ENCODE data around the gene CX3CL1.
"Not testable (repeated sequence)": the region's sequence is repeated elsewhere in the genome, so short reads cannot be mapped to it uniquely, and the experiment has no call there.

CX3CL1 gene

DNA sequence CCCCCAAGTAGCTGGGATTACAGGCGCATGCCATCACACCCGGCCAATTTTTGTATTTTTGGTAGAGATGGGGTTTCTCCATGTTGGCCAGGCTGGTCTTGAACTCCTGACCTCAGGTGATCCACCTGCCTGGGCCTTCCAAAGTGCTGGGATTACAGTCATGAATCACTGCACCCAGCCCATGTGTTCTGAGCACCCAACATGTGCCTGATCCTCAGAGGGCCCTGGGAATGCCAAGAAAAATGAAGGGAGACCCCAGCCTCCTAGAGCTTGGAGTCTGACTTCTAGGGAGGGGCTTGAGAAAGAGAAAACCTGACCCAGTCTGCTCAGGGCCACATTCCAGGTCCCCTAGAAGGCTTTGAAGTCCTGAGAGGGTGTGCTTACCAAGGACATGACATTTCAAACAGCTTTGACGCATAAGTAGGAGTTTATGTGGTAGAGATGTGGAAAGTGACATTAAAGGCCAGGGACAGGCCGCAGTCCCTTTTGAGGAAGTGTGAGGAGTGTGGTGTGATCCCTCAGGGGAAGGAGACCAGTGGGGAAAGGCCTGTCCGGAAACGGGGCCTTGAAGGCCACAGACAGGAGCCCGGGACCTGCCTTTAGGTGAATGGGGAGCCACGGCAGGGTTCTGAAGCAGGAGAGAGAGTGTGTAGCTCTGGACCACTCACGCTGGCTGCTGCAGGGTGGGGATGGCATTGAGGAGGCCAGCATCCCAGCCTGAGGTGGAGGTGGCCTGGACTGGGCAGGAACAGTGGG is 14.8 kb upstream of the CX3CL1 start:
- no peak for DNase-seq

DNA sequence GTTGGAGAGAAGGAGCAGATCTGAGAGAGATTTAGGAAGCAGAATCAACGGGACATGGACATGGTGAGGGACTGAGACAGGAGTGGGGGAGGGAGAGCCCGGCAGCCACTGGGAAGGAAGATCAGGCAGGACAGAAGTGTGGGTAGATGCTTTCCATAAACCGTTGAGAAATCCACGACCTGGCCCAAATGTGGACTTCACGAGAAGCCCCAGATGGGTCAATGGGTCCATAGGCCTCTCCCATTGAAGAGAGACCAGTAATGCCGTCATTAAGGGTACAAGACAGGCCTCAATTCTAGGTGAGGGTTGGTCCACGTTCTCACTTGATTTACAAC is 14.2 kb upstream of the CX3CL1 start:
- DNase-seq: no peak

DNA sequence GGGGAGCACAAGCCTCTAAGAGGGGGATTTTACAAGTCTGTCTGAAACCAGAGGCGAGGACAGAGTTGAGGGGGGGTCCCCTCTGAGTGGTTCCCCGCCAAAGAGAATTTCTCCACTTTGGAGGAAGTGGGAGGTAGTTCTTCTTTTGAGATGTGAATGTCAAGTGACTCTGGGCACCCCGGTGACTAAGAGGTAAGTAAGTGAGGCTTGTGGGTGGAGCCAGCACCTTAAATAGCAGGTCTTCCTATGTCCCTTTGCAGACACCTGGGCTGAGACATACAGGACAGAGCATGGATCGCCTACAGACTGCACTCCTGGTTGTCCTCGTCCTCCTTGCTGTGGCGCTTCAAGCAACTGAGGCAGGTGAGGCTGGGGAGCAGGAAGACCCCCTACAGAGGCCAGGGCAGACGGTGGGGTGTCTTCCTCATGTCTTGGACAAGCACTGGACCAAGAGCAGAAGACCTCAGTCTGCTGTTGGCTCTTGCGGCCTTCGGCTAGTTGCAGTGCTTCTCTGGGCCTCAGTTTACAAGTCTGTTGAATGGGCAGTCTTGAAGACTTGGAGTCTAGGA is 13.7 kb upstream of the CX3CL1 start, which contains the start of gene CCL22:
TSS of gene CCL22 (plus strand) at position 257 of the 569 bp plus-strand sequence. CDS start at position 291, 34 bp downstream.
- no peak for DNase-seq

DNA sequence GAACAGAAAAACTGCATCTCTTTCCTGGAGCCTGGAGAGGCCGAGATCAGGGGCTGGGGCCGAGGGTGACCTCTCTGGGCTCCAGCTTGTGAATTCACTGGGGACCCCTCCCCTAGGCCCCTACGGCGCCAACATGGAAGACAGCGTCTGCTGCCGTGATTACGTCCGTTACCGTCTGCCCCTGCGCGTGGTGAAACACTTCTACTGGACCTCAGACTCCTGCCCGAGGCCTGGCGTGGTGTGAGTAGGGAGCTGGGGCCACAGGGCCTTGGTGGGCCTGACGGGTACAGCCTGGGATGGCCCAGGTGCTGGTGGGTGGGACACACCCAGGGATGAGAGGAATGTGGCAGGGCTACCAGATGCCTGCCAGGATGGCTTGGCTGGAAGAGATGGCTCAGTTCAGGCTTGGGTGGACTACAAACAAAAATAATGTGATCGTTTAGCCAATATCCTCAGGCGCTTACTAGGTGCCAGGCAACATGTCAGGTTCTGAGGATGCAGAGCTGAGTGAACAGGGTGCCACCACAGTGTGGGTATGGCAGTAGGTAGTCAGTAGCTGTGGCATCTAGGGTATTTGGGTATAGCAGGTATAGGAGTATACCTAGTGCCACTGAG is 11.9 kb upstream of the CX3CL1 start:
- DNase-seq: no peak

DNA sequence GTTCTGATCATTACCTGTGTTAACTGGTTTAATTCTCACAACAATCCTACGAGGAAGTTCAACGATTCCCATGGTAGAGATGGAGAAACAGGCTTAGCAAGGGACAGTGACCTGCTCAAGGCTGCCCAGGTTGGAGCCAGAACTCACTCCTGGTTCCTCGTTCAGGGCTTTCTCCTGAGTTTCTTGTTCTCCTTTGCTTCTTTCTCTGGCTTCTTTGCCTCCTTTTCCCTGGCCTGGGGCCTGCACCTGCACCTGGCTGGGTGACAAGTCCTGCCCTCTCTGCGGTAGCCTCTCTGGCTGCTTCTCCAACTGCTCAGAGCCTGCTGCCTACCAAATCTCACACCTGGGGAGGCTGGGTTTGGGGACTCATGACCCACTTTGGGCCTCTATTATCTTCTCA is 10.9 kb upstream of the CX3CL1 start:
- no peak for DNase-seq

DNA sequence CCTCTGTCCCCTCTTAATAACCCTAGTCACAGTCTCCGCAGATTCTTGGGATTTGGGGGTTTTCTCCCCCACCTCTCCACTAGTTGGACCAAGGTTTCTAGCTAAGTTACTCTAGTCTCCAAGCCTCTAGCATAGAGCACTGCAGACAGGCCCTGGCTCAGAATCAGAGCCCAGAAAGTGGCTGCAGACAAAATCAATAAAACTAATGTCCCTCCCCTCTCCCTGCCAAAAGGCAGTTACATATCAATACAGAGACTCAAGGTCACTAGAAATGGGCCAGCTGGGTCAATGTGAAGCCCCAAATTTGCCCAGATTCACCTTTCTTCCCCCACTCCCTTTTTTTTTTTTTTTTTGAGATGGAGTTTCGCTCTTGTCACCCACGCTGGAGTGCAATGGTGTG is 8.1 kb upstream of the CX3CL1 start:
- DNase-seq: no peak

DNA sequence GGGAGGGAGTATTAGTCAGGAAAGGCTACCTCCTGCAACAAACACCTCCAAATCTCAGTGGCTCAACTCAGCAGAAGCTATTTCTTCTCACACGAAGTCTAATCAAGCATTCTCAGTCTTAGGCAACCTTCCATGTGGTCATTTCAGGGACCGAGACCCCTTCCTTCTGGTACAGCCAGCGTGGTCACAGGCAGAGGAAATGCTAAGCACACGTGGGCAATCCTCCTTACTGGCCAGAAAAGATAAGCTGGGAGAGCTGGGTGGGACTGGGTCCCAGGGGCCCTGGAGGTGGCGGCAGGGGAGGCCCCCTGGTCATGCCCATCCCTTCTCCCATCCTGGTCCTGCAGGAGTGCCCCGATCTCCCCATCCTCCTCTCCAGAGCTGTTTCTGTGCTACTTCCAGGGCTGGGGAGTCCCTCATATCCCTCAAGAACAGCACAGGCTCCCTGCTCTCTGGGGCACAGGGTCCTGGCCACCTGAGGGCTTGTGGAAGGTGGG is 5.7 kb upstream of the CX3CL1 start:
- no peak for DNase-seq

DNA sequence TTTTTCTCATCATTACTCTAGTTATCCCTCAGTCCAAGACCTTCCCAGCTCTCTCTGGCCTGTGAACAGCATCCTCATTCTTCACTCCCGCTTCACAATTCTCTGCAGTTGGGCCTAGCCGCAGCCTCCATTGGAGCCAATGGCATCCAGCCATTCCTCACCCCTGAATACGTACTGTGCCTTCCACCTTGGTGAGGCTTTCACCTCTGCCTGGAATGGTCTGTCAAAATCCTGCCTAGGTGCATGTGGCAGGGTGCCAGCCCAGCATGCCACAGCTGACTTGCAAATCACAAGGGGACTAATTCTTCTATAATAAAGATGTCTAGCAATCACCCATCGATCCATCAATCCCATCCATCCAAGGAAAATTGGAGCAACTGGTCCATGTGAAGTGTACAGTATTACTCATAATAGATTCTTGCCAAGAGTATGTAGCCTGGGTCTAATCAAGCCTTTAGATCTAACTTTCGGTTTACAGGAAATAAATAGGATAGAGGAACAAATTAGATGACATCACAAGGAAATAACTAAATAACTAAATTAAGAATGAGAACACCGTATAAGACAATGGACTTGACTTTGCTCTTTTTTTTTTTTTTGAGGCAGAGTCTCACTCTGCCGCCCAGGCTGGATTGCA is 5.1 kb upstream of the CX3CL1 start:
- DNase-seq: no peak

DNA sequence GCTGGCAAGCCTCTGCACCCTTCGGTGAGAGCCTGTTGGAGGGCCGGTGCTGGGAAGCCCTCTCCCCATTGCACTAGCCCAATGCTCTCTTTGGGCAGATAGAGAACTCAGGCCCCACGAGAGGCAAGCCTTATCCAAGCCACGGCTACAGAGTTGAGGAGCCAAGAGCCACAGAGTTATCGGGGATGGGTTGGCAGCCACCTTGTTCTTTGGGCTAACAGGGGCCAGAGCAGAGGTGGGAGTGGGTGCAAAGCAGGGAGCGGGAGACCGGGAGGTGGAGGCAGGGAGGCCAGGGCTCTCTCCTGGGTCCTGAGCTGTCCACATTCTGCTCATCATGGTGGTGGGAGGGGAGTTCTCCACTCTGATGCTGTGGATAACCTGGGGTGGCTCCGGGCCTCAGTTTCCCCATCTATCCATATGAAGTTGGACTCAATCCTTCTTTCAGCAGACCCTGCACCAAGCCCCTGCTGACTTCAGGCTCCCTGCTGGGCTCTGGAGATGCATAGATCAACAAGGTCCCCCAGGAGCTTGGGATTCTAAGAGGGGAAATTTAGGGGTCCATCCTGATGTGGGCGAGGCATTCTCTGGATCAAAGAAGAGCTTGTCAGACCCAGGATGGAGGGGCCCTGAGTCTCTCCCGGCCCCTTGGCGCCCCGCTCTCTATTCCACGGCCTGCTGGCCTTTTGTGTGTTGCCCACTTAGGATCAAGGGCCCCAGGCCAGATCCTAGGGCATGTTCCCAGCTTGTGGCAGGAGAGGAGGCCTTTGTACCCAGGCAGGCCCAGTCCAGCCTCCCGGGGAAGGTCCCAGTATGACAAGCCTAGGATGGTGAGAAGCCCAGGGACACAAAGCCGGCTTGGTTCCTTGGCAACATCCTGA is 557 bp upstream of the CX3CL1 start:
- no peak for DNase-seq

DNA sequence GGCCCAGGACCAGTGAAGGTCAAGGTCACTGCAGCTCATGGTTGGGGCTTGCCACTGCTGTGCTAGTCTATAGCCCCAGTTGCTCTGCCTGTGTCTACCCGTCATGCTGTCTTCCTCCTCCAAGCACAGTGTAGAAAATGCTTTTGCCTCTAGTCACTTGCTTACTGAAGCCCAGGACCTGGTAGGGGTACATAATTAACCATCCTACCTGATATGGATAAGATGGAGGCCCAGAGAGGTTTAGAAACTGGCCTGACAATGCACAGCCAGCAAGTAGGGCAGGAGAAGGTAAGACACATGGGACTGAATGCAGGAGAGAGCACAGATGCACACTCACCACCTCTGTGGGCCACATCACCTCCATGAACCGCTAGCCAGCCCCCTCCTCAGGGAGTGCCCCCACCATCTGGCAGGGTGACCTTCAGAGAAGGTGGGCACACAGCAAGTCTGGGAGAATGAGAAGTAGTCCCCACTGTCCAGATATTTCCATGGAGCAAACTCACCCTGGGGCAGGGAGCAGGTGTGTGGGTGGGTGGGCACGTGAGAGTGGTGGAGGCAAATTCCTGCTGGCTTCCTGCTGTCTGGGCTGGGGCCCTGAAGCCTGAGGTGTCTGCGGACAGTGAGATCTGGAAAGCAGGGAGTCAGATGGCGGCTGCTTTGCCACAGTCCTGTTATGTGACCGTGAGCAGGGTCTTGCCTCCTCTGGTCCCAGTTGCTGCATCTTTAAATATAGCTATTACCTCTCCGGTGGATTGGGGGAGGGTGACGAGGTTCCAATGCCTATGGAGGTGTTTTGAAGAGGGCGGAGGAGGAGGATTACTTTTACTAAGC is 1.0 kb downstream of the CX3CL1 start:
- peak in 1 of 58 donors; percentile 17 for DNase-seq

DNA sequence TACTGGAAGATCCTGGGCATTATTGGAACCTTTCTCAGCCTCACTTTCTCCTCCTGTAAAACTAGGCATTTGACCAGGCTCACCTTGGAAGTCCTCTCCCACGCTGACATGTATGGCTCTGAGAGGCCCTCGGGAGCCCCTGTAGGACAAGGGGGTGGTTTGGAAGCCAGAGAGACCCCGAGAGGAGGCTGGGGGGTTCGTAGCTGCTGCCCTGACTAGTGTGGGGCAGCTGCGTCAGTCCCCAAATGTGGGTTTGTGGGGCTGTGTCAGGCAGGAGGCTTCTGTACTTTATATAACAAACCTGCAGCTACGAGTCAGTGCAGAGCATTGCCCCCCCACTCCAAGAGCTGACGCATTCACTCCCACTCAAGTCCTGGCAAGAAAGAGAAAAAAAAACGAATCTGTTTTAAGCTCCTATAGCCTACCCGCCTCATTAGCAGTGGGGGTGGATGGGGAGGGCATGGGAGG is 1.8 kb downstream of the CX3CL1 start:
- peak in 26 of 58 donors; percentile 19 to 76 (median 48) for DNase-seq

DNA sequence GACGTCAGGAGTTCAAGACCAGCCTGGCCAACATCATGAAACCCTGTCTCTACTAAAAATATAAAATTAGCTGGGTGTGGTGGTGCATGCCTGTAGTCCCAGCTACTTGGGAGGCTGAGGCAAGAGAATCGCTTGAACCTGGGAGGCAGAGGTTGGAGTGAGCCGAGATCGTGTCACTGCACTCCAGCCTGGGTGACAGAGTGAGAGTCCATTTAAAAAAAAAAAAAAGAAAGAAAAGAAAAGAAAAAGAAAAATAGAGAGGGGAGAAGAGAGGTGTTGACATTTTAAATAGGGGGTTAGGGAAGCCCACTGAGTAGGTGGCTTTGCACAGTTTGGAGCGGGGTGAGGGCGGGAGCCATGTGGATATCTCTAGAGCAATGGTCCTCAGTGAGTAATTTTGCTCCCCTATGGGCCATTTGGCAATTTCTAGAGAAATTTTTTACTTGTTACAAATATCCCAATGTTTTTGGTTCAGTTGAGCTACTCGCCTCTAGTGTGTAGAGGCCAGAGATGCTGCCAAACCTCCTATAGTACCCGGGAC is 2.7 kb downstream of the CX3CL1 start:
- DNase-seq: not testable (repeated sequence)

DNA sequence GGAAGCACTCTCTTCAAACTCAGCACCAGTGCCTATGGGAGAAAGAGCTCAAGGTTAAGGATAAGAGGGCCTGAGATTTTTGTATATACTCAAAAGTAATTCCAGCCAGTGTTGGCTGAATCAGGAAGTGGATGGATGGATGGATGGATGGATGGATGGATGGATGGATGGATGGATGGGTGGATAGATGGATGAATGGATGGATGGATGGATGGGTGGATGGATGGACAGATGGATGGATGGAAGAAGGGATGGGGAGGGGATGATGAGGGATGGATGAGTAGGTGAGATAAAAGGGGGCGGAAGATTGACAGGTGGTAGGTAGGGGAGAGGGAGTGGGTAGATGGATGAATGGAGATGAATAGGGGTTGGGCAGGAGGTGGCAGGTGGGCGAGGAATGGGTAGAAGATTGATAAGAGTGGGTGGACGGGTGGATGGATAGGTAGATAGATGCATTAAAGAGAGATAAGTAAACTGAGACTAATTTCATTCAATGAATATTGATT is 4.1 kb downstream of the CX3CL1 start:
- DNase-seq: no peak

DNA sequence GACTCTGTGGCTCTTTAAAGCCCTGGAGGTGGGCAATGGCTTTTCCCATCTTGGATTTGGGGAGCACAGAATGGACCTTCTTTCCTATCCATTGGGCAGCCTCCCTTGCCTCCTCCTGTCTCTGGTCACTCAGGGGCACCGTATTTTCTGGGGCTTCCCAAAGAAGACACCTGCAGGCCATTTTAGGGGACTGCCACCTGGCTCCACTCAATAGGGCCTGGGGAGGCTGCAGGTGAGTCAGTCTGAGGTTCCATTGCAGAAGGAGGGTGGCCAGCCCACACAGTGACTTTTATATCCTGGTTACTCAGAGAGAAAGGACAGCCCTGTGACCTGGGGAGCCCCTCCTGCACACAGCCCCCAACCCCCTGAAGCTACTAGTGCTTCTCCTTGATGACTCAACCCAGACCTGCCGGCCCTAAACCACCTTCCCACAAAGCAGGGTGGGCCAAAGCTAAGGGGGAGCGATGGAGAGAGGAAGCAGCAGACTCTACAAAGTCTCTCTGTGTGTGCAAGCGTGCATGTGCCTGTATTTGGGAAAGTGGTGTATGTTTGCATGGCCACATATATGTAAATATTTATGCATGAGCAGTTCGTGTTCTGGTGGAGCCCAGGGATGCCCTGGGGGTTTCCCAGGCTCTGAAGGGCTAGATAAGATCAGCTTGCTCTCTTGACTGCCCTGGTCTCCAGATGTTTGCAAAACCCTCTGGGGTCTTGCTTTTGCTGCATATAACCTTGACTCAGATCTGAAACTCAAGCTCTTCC is 5.0 kb downstream of the CX3CL1 start:
- no peak for DNase-seq

DNA sequence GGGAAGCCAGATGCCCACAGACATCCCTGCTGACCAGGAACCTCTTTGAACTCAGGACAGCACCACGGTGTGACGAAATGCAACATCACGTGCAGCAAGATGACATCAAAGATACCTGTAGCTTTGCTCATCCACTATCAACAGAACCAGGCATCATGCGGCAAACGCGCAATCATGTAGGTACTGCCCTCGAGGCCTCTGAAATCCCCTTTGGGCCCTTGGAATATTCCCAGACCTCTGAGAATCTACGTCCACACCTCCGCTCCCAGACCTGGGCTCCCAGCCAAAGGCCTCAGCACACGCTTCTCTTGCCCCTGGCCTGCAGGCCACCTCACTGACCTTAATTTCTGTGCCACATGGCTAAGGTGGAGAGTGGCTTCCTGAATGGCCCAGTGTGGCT is 7.3 kb downstream of the CX3CL1 start:
- no peak for DNase-seq

DNA sequence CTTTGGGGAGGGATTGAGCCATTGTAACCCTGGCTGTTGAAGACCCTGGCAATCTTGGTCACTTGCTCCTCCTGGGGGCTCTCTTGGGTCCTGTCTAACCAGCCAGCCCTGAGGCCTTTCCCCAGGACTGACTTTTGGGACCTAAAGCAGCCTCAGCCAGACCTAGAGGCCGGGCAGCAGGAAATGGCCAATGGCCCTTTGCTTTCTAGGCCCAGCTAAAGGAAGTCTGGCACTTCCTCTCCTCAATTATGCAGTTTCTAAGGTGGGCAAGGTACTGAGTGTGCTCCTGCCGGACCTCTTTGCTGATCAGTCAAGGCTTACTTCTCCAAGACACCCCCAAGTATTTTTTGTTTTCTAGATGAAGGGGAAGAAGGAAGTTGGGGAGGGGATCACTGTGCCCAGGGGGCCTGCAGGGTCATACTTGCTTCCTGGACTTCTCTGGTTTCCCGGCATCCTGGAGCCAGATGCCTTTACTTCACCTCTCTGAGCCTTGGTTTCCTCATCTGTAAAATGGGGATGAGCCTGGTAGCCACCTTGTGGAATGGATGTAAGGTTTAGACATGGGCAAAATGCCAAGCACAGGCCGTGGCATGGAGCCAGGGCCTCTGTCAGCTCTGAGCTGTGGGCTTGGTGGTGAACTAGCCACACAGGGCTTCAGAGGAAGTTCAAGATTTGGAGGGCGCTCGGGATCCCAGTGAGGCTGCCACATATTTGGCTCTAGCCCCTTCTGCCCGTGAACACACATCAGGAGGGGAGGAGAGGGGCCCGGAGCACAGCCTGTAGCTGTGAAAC is 8.6 kb downstream of the CX3CL1 start:
- peak in 2 of 58 donors; percentile 16 to 47 for DNase-seq

DNA sequence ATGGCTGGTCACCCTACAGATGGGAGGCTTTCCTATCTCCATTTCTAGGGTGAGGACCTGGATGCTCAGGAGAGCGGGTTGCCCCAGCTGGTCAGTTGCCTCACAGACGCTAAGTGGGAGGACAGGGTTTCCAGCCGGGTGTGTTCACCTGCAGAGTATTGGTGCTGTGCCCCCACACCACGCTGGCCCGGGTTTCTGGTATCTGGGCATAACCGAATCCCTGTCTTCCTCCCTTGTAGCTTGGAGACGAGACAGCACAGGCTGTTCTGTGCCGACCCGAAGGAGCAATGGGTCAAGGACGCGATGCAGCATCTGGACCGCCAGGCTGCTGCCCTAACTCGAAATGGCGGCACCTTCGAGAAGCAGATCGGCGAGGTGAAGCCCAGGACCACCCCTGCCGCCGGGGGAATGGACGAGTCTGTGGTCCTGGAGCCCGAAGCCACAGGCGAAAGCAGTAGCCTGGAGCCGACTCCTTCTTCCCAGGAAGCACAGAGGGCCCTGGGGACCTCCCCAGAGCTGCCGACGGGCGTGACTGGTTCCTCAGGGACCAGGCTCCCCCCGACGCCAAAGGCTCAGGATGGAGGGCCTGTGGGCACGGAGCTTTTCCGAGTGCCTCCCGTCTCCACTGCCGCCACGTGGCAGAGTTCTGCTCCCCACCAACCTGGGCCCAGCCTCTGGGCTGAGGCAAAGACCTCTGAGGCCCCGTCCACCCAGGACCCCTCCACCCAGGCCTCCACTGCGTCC is 9.7 kb downstream of the CX3CL1 start:
- DNase-seq: no peak
